Loucy (cell line): ENCODE results near the gene ZNF285.

ENCODE experiments used
- H2AFZ ChIP-seq: fragments of 200-600 bp; sonication (generic); 2 replicates; pipeline ENCODE4 v1.6.0; 2016; ENCODE audit warnings: antibody characterized with exemption, mild to moderate bottlenecking, low read length, moderate library complexity
- H3F3A ChIP-seq: fragments of 200-600 bp; 2 replicates; pipeline ENCODE4 v1.6.0; 2016; ENCODE audit warnings: antibody characterized with exemption, low read depth, mild to moderate bottlenecking
- H3K27me3 ChIP-seq: fragments of 200-600 bp; sonication (generic); 2 replicates; pipeline ENCODE4 v1.6.1; 2014; ENCODE audit warnings: low read length, mild to moderate bottlenecking; ENCODE audit not compliant: insufficient read depth, poor library complexity, severe bottlenecking
- H3K36me3 ChIP-seq: fragments of 200-600 bp; sonication (generic); 2 replicates; pipeline ENCODE4 v1.6.1; 2016; ENCODE audit warnings: low read length; ENCODE audit not compliant: insufficient read depth
- H3K4me1 ChIP-seq: fragments of 200-600 bp; sonication (generic); 2 replicates; pipeline ENCODE4 v1.5.1; 2014; ENCODE audit warnings: low read length, mild to moderate bottlenecking; ENCODE audit not compliant: insufficient read depth, poor library complexity, severe bottlenecking
- H3K4me2 ChIP-seq: fragments of 200-600 bp; sonication (generic); 2 replicates; pipeline ENCODE4 v1.6.0; 2014; ENCODE audit warnings: antibody characterized with exemption, low read length, low read depth, mild to moderate bottlenecking; ENCODE audit not compliant: poor library complexity, severe bottlenecking
- H3K4me3 ChIP-seq: fragments of 200-600 bp; sonication (generic); 2 replicates; pipeline ENCODE4 v1.5.1; 2014; ENCODE audit warnings: low read length, mild to moderate bottlenecking, mixed read lengths; ENCODE audit not compliant: poor library complexity, severe bottlenecking
- H3K79me2 ChIP-seq: fragments of 200-600 bp; sonication (generic); 2 replicates; pipeline ENCODE4 v1.6.1; 2014; ENCODE audit warnings: low read length; ENCODE audit not compliant: insufficient read depth
- H3K9ac ChIP-seq: fragments of 200-600 bp; sonication (generic); 2 replicates; pipeline ENCODE4 v1.6.0; 2014; ENCODE audit warnings: mild to moderate bottlenecking, low read depth, low read length, moderate library complexity; ENCODE audit not compliant: poor library complexity, severe bottlenecking
- H3K9me2 ChIP-seq: fragments of 200-600 bp; sonication (generic); replicated peaks from 2 replicates; pipeline ENCODE4 v1.6.1; 2016; ENCODE audit warnings: low read depth, low read length, mixed read lengths
- H3K9me3 ChIP-seq: fragments of 200-600 bp; sonication (generic); 2 replicates; pipeline ENCODE4 v1.6.1; 2014; ENCODE audit warnings: mild to moderate bottlenecking, antibody characterized with exemption, low read length, low read depth; ENCODE audit not compliant: insufficient read depth
- H4K20me1 ChIP-seq: fragments of 200-600 bp; sonication (generic); 2 replicates; pipeline ENCODE4 v1.6.0; 2014; ENCODE audit warnings: antibody characterized with exemption, low read length, mild to moderate bottlenecking; ENCODE audit not compliant: insufficient read depth, poor library complexity, severe bottlenecking
- EZH2phosphoT487 ChIP-seq: fragments of 200-600 bp; IDR thresholded peaks from 2 replicates; pipeline ENCODE4 v1.6.1; 2018; ENCODE audit warnings: antibody characterized with exemption, mild to moderate bottlenecking, moderate library complexity, borderline replicate concordance
- TF ChIP-seq, protein P1 (sequence below): fragments of 200-600 bp; sonication (generic); conservative IDR thresholded peaks from 2 replicates; pipeline ENCODE4 v1.5.1; 2014; ENCODE audit warnings: mild to moderate bottlenecking, antibody characterized with exemption, low read length

ZNF285 gene

GRCh38 chr19:44374789-44375188, 26.6 kb downstream of the ZNF285 start:
- Histone ChIP-seq H3F3A (no peaks in the 10 kb centered on the region), H3K79me2 (no peaks in the 10 kb centered on the region), H3K36me3 (no peaks in the 10 kb centered on the region), H4K20me1 (no peaks in the 10 kb centered on the region), H2AFZ (no peak overlapping the region), H3K9ac (no peak overlapping the region), H3K4me3 (no peak overlapping the region), H3K27me3 (no peaks in the 10 kb centered on the region), H3K9me2 (no peaks in the 10 kb centered on the region), H3K4me1 (no peaks in the 10 kb centered on the region), H3K9me3 (no peaks in the 10 kb centered on the region), H3K4me2 (no peak overlapping the region)
- TF ChIP-seq, protein P1, sequence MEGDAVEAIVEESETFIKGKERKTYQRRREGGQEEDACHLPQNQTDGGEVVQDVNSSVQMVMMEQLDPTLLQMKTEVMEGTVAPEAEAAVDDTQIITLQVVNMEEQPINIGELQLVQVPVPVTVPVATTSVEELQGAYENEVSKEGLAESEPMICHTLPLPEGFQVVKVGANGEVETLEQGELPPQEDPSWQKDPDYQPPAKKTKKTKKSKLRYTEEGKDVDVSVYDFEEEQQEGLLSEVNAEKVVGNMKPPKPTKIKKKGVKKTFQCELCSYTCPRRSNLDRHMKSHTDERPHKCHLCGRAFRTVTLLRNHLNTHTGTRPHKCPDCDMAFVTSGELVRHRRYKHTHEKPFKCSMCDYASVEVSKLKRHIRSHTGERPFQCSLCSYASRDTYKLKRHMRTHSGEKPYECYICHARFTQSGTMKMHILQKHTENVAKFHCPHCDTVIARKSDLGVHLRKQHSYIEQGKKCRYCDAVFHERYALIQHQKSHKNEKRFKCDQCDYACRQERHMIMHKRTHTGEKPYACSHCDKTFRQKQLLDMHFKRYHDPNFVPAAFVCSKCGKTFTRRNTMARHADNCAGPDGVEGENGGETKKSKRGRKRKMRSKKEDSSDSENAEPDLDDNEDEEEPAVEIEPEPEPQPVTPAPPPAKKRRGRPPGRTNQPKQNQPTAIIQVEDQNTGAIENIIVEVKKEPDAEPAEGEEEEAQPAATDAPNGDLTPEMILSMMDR: no peak
- TF ChIP-seq EZH2phosphoT487: no peak

DNA sequence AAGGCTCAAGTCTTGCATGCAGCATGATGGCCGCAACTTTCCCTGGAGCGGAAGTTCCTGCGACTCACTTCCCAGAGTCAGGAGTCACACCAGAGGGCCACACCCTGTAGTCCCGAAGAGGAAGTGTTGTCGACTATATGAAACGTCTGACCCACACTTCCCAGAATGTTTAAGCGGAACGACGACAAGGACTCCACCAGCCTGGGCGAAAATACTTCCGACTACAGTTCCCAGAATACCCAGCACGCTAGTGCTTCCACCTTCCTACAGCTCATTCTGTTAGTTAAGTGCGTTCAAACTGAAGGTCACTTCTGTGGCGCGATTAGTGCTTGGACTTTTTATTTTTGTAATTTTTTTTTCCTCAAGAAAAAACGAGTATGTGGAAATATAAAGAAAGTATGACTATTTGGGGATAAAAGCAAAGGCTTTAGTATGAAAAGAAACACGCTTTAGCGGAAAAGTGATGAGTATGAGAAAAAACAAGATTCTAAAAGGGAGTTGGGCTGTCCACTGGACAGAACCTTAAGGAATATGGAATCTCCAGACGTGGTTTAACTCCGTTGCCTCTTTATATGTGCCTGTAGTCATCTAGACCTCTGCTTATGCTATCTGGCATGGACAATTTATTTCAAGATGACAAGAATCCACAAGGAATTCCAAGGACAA, 29.5 kb downstream of the ZNF285 start:
- Histone ChIP-seq H3K79me2 (no peaks in the 10 kb centered on the region), H3K9me2 (no peaks in the 10 kb centered on the region), H3K27me3 (no peaks in the 10 kb centered on the region), H3K36me3 (no peaks in the 10 kb centered on the region), H3F3A (no peaks in the 10 kb centered on the region), H2AFZ (no peak overlapping the region), H4K20me1 (no peaks in the 10 kb centered on the region), H3K4me2 (no peak overlapping the region), H3K9me3 (no peaks in the 10 kb centered on the region), H3K4me3 (no peak overlapping the region), H3K4me1 (no peaks in the 10 kb centered on the region), H3K9ac (no peak overlapping the region)
- no peak for TF ChIP-seq EZH2phosphoT487
- TF ChIP-seq, protein P1: no peak

GRCh38 chr19:44367024-44367423, 34.4 kb downstream of the ZNF285 start:
- H4K20me1 ChIP-seq: no peaks in the 10 kb centered on the region
- no peak overlapping the region for H3K4me3 ChIP-seq
- no peaks in the 10 kb centered on the region for H3K9me2 ChIP-seq
- no peaks in the 10 kb centered on the region for H3K27me3 ChIP-seq
- H3K9me3 ChIP-seq: no peaks in the 10 kb centered on the region
- no peaks in the 10 kb centered on the region for H3K36me3 ChIP-seq
- TF ChIP-seq EZH2phosphoT487: no peak
- TF ChIP-seq, protein P1: no peak
- H3K79me2 ChIP-seq: no peaks in the 10 kb centered on the region
- H2AFZ ChIP-seq: no peak overlapping the region
- no peaks in the 10 kb centered on the region for H3K4me1 ChIP-seq
- H3F3A ChIP-seq: no peaks in the 10 kb centered on the region
- H3K4me2 ChIP-seq: no peak overlapping the region
- no peak overlapping the region for H3K9ac ChIP-seq
